ENCODE data around the gene RUNX2.

GRCh38 chr6:45350186-45350710 is 22.1 kb downstream of the RUNX2 start:
- TF ChIP-seq CTCF (IDR thresholded peaks at IDR 0.05; ENCODE audit: poor library complexity) (no peak), EZH2phosphoT487 (IDR thresholded peaks at IDR 0.05; ENCODE audit: low read depth, severe bottlenecking, unreplicated experiment) (no peak)

Data from hepatocyte (in vitro differentiated cells).